ENCODE data around the gene HAUS7.

Gene HAUS7

GRCh38 chrX:153475751-153476281 is 5.4 kb upstream of the HAUS7 start:
- DNase-seq = no peak

GRCh38 chrX:153475271-153475670 is 4.9 kb upstream of the HAUS7 start:
- no peak for DNase-seq

GRCh38 chrX:153474718-153475117 is 4.3 kb upstream of the HAUS7 start:
- peak; percentile 42 for DNase-seq

DNA sequence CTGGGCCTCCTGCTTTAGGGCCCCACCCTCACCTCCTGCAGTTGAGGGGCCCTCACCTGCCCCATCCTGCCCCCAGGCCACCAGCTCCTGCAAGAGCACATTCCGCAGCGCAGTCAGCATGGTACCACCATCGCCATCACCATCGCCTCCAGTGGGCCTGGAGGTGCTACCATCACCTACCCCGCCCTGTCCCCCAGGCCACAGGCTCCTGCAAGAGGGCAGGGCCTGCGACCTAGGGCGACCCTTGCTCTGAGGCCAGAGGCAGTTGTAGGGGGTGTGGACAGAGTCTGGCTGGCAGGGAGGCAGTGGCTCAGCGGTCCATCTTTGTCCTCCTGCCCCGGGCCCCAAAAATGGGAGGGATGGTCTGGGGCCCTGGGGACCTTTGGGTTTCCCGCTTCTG is 3.9 kb upstream of the HAUS7 start:
- no peak for DNase-seq

- no peak for DNase-seq
Measured at GRCh38 chrX:153473126-153473525, 2.8 kb upstream of the HAUS7 start.

DNA sequence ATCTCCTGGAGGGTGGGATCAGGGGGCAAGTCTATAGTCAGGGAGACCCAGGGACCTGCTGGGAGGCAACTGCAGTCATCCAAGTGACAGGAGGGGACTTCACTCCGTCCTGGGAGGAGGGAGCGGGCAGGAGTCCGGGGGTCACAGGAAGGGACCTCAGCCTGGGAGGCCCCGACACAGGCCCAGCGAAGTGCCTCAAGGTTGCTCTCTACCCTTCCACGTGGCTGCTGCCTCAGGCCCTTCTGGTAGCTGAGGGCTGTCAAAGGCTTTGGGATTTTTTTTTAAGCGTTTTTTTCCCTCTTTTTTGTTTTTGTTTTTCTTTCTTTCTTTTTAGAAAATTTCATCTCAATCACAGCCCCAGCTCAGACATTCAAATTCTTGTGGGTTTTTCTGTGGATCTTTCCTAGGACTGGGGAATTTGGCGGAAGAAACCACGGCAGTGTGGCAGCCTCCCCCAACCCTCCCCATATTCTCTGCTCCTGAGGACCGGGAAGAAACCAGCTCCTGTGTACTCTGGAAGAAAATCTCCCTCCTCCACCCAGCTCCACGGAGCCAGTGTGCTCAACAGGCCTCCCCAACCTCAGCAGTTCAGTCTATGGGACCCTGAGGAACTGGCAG is 1.4 kb upstream of the HAUS7 start:
- DNase-seq = no peak

- peak; percentile 32 for DNase-seq
Measured at GRCh38 chrX:153469811-153470410, 465 bp downstream of the HAUS7 start.

DNA sequence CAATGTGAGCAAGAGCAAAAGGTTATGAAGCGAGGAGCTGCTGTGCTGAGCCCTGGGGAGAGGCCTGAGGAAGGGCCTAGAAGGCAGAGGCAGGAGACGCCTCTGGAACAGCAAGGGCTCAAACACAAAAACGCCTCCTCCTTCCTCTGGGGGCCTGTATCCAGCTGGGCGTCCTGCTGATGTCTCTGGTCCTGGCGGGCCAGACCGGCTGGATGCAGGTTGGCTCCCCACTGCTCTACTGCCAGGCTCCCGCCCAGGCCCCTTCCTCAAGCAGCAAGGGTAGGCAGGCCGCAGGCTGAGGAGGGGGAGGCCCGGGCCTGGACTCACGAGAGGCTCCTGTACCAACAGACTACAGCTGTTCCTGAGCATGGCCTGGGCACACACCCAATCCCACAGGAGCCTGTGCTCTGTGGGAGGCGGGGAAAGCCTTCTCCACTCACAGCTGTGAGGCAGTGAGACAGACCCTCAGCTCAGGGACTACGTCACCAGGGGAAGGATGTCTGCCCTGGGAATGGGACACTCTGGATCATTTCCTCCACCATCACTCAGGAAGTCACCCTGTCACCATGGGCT is 2.3 kb downstream of the HAUS7 start:
- no peak for DNase-seq

DNA sequence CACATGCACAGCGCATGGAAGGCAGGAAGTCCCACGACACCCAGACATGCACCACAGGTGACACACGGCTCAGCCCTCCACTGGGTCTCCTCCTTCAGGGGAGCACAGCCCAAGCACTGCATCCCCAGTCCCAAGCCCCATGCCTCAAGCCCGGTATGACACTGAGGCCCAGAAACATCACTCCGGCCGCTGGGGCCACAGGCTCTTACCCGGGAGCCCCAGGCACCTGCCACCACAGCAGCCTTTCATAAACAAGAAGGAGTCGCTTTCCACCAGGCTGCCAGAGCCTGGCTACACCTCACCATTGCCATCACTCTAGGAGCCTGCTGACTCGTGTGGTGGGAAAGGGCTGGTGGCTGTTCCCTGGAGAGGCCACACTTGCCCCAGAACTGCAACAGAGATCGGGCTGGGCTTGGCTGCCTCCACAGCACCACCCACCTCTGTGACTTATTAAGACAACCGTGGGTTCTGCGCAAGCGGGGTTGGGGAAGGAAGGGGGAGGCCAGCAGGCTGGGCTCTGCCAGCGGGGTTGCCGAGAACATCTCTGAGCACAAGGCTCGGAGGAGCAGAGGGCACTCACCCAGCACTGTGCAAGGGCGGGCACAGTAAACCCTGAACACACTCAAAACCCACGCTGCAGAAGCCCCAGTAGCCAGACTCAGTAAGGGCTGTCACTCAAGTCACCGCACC is 4.5 kb downstream of the HAUS7 start:
- no peak for DNase-seq

DNA sequence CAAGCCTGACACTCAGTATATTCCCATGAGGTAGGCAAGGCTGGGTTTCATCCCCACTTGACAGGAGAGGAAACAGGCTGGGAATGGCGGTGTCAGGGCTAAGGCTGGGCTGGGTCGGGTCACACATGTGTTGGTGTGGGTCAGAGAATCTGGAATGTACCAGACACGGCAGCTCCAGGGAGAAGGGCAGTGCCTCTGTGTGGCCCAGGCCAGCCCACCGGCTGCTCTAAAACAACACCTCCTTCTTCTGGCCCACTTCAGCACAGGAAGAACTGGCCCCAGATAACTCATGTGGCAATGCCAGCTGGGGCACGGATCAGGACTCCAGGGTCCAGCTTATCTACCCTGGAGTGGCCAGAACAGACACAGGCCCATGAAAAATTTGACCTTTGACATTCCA is 6.3 kb downstream of the HAUS7 start:
- DNase-seq = no peak

GRCh38 chrX:153463556-153463955 is 6.8 kb downstream of the HAUS7 start:
- DNase-seq = no peak

DNA sequence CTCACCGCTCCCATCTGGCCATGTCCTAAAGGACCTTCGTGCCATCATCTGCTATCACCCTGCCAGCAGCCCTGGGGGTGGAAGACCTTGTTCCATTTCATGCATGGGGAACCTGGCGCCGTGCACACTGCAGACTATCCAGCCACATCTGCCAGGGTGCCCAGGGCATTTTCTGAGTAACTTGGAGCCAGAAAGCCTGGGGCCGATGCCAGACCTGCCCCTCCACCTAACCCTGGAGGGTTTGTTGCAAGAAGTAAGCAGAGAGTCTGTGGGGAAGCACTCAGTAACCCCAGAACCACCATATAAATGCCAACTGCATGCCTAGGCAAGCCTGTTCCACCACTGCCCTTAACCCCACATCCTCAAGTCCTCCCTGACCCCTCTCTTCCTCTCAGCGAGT is 7.3 kb downstream of the HAUS7 start:
- no peak for DNase-seq

GRCh38 chrX:153462291-153462690 is 8.1 kb downstream of the HAUS7 start:
- no peak for DNase-seq

DNA sequence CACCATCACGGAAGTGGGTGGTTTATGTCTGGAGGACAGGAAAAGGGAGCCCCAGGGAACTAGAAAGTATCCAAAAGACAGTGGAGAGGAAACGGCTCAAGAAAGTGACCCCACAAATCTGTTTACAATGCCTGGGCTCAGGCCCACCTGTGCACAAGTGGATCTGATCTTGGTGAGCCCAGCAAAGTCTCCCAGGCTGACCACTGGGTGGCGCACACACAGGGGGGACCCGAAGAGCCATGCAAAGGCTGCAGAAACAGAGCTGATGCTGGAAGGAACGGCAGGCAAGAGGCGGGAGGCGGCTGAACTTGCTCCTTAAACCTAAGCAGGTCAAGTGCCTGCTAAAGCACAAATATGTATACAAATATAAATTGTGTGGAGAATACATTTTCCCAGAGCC is 9.6 kb downstream of the HAUS7 start:
- peak; percentile 35 for DNase-seq

DNA sequence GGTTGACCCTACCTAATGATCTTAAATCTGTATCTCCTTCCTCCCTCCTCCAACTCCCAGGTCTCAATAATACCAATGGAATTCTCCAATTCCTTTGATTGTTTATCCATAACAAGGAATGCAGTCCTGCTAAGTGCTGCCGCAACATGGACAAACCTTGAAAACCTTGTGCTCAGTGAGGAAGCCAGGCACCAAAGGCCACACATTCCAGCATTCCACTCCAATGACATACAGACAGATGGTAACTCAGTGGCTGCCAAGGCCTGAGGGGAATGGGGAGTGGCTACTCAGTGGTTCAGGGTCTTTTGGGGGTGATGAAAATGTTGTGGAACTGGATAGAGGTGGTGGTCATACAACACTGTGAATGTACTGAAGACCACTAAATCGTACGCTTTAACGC is 10.4 kb downstream of the HAUS7 start:
- no peak for DNase-seq

DNA sequence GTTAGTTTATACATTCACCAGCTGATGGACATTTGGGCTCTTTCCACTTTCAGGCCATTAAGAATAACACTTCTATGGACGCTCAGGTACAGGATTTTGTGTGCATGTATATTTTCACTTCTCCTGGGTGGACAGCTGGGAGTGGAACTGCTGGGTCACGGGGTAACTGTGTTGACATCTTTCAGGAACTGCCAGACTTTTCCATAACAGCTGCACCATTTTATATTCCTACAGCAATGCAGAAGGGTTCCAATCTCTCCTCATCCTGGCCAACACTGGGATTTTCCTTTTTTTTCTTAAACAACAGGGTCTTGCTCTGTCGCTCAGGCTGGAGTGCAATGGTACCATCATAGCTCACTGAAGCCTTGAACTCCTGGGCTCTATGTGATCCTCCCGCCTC is 11.9 kb downstream of the HAUS7 start:
- no peak for DNase-seq

GRCh38 chrX:153457827-153458466 is 12.4 kb downstream of the HAUS7 start:
- DNase-seq = no peak

DNA sequence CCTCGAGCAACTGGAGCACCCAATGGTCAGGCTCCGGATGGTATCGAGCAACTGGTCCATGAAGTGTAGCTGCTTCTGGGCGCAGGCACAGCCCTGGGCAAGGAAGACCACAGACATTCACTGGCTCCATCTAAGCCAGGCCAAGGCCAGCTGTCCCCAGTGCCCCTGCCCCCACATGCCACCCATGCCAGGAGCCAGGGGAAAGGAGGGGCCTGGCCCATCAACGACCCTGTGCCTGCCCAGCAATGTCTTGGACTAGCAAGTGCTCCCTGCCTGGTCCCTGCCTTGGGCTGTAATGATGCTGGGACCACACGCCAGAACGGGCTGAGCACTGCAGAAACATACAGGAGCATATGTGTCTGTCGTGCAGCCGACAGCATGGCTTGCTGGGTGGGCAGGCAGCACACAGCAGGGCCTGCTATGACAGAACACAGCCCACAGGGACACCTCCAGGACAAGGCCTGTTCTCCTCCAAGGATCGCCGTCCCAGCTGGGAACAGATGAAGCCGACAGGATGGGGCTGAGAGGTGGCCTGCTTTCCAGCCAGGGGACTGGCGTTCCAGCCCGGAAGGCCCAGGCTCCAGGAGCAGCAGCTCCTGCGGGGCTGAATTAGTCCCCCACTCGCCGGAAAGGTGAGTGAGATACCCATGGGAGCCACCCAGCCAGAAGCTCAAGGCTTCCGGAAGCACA is 13.1 kb downstream of the HAUS7 start:
- no peak for DNase-seq

DNA sequence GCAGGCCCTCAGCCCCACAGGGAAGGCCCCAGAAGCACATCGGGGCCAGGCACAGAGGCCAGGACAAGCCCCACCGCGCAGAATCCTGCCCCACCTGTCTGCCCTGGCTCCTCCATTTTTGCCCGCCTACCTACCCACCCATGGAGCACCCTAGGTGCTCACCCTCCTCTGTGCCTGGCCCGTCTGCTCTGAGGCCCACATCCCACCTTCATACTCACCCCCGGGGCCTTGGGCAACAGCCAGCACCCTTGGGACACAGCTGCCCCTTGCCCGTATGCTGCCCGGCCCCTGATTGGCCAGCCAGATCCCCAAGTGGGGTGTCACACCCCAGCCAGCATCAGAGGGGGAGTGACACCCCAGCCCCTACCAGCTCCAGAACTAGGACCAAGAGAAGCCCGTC is 13.7 kb downstream of the HAUS7 start:
- no peak for DNase-seq

GRCh38 chrX:153456161-153456560 is 14.2 kb downstream of the HAUS7 start:
- DNase-seq = no peak

- DNase-seq = no peak
Measured at GRCh38 chrX:153455571-153455970, 14.8 kb downstream of the HAUS7 start.

DNA sequence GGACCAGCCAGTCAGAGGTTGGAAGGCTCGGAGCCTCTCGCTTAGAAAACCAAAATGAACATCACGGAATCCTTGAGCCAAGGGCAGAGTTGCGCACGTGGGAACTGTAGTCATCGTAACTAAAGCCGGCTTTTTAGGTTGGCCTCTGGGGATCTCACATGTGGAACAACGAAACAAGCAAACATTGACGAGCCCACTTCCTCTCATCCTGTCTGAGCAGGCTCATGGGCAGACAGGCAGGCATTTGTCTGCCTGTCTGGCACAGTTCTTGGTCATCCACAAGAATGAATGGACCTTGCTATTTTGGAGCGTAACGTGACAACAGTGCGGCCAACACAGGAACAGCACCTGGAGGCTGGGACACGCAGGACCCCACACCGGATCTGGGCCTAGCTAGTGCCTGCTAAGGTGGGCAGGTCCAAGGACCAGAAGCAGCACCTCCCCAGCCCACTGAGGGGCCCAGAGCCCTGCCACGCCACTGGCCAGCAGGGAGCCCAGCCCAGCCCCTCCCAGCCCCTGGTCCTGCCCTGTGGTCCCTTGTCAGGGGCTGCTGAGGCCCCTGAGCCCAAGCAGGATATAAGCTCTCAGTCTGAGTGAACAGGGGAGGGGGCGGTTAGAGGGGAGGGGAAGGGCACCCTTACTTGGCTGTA is 15.3 kb downstream of the HAUS7 start:
- no peak for DNase-seq
